ENCODE measurements around the gene LMCD1.

DNA sequence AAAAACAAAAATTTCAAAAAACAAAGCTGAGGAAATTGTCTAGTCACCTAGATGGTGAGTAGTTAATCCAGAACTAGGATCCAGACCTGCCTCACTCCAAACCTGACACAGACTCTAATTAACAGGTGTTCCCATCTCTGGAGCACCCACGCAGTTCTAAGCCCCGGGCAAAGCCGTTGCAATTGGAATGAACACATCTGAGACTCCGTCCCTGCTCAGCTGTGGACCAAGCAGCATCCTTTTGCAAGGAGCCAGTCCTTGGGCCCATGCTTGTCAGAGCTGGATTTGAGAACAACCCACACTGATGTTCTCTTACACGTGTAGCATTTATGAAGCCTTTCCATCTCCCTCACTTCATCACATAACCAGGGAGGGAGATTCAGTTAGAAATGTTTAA, 54.8 kb downstream of the LMCD1 start:
- TF ChIP-seq POLR2AphosphoS5 (IDR thresholded peaks at IDR 0.05; ENCODE audit: low read depth, low read length) (no peak), TAF1 (IDR thresholded peaks at IDR 0.05; ENCODE audit: borderline replicate concordance, insufficient read depth, low read length) (no peak), REST (IDR thresholded peaks at IDR 0.05; ENCODE audit: insufficient read depth in 1 of 2, low read depth in 2 of 2, low read length in 2 of 2) (no peak), SIN3A (IDR thresholded peaks at IDR 0.05; ENCODE audit: borderline replicate concordance, insufficient read depth, low read length) (no peak)

Data from PFSK-1 (cell line).